ENCODE data around the gene CPSF7.
A peak's percentile ranks its signal among the peaks of the same experiment; 100 is the strongest.

CPSF7 gene

GRCh38 chr11:61362542-61362875, 67.3 kb downstream of the CPSF7 start:
- Histone ChIP-seq H2AFZ (ENCODE audit: low read depth) (peak overlapping the region; percentile 64), H4K20me1 (ENCODE audit: insufficient read depth) (no peaks in the 10 kb centered on the region), H3K27me3 (ENCODE audit: insufficient read depth, low read depth) (no peaks in the 10 kb centered on the region), H3K4me3 (IDR thresholded peaks at IDR 0.05; ENCODE audit: insufficient read depth, low read depth, low read length) (peak overlapping the region; percentile 11), H3K79me2 (ENCODE audit: insufficient read depth, low read depth) (peaks cover 50% of the 10 kb centered on the region), H3K9ac (peak overlapping the region; percentile 96), H3K27ac (peak overlapping the region; percentile 94), H3K36me3 (ENCODE audit: insufficient read depth) (peaks cover 15% of the 10 kb centered on the region; the same call in 1 of the 2 replicates), H3K4me2 (peak overlapping the region; percentile 69), H3K4me1 (ENCODE audit: low read depth, poor library complexity, severe bottlenecking) (peaks cover 60% of the 10 kb centered on the region)
- no peak for TF ChIP-seq CTCF (conservative IDR thresholded peaks at IDR 0.05; ENCODE audit: low read depth, low read length)

GRCh38 chr11:61361741-61362541, 67.8 kb downstream of the CPSF7 start, which contains the start of the genes CYB561A3 and TMEM138:
Gene CYB561A3, minus strand, starts transcription at chr11:61361882. Its CDS starts 5,169 bp downstream, at chr11:61356713.
Gene TMEM138, plus strand, starts transcription at chr11:61362374. Its CDS starts 2,017 bp downstream, at chr11:61364391.
- Histone ChIP-seq H4K20me1 (ENCODE audit: insufficient read depth) (no peaks in the 10 kb centered on the region), H3K4me1 (ENCODE audit: low read depth, poor library complexity, severe bottlenecking) (peaks cover 59% of the 10 kb centered on the region), H2AFZ (ENCODE audit: low read depth) (peak within 1 kb of the TSS; percentile 64), H3K79me2 (ENCODE audit: insufficient read depth, low read depth) (peaks cover 50% of the 10 kb centered on the region), H3K4me3 (IDR thresholded peaks at IDR 0.05; ENCODE audit: insufficient read depth, low read depth, low read length) (peak within 1 kb of the TSS; percentile 11), H3K9ac (peak within 1 kb of the TSS; percentile 96), H3K36me3 (ENCODE audit: insufficient read depth) (peaks cover 13% of the 10 kb centered on the region; the same call in 1 of the 2 replicates), H3K27me3 (ENCODE audit: insufficient read depth, low read depth) (no peaks in the 10 kb centered on the region), H3K27ac (peak within 1 kb of the TSS; percentile 94), H3K4me2 (peak within 1 kb of the TSS; percentile 85)
- TF ChIP-seq CTCF (conservative IDR thresholded peaks at IDR 0.05; ENCODE audit: low read depth, low read length), result no peak

GRCh38 chr11:61361237-61361740, 68.5 kb downstream of the CPSF7 start:
- H3K9ac ChIP-seq, result peak overlapping the region; percentile 96
- H3K27me3 ChIP-seq (ENCODE audit: insufficient read depth, low read depth), result no peaks in the 10 kb centered on the region
- peak overlapping the region; percentile 94 for H3K27ac ChIP-seq
- H3K36me3 ChIP-seq (ENCODE audit: insufficient read depth), result peaks cover 12% of the 10 kb centered on the region; the same call in 1 of the 2 replicates
- peak overlapping the region; percentile 85 for H3K4me2 ChIP-seq
- peaks cover 52% of the 10 kb centered on the region for H3K4me1 ChIP-seq (ENCODE audit: low read depth, poor library complexity, severe bottlenecking)
- H3K79me2 ChIP-seq (ENCODE audit: insufficient read depth, low read depth), result peaks cover 50% of the 10 kb centered on the region
- H4K20me1 ChIP-seq (ENCODE audit: insufficient read depth), result no peaks in the 10 kb centered on the region
- H3K4me3 ChIP-seq (IDR thresholded peaks at IDR 0.05; ENCODE audit: insufficient read depth, low read depth, low read length), result peak overlapping the region; percentile 11
- peak overlapping the region; percentile 64 for H2AFZ ChIP-seq (ENCODE audit: low read depth)
- TF ChIP-seq CTCF (conservative IDR thresholded peaks at IDR 0.05; ENCODE audit: low read depth, low read length), result no peak

GRCh38 chr11:61359516-61359915, 70.3 kb downstream of the CPSF7 start:
- Histone ChIP-seq H3K4me1 (ENCODE audit: low read depth, poor library complexity, severe bottlenecking) (peaks cover 36% of the 10 kb centered on the region), H3K79me2 (ENCODE audit: insufficient read depth, low read depth) (peaks cover 46% of the 10 kb centered on the region), H4K20me1 (ENCODE audit: insufficient read depth) (no peaks in the 10 kb centered on the region), H3K4me2 (peak overlapping the region; percentile 85; the same call in 1 of the 2 replicates), H3K4me3 (IDR thresholded peaks at IDR 0.05; ENCODE audit: insufficient read depth, low read depth, low read length) (no peak overlapping the region), H3K9ac (no peak overlapping the region), H3K36me3 (ENCODE audit: insufficient read depth) (peaks cover 2% of the 10 kb centered on the region; the same call in 1 of the 2 replicates), H2AFZ (ENCODE audit: low read depth) (no peak overlapping the region), H3K27ac (no peak overlapping the region), H3K27me3 (ENCODE audit: insufficient read depth, low read depth) (no peaks in the 10 kb centered on the region)
- TF ChIP-seq CTCF (conservative IDR thresholded peaks at IDR 0.05; ENCODE audit: low read depth, low read length), result no peak
